ENCODE data around the gene DAB2IP. TPM values are rescaled to one million over a fixed set of nuclear protein-coding genes. Genes with fewer than 3 reads are reported as not detected.

The DAB2IP gene
- total and polyA plus RNA-seq, 2 of the 4 experiments (the other 2 are of a cell fraction) = 5.6 to 17.2 TPM

GRCh38 chr9:121672213-121672612, 20.8 kb downstream of the DAB2IP start:
- H3K9ac ChIP-seq (ENCODE audit: low read depth, low read length) = no peak overlapping the region
- POLR2A ChIA-PET (ENCODE audit: unreplicated experiment) = no interaction called here
- H2BK20ac ChIP-seq (ENCODE audit: low read depth, low read length) = no peak overlapping the region
- no peaks in the 10 kb centered on the region for H3K36me3 ChIP-seq (ENCODE audit: control insufficient read depth, insufficient read depth, low read length)
- no peak overlapping the region for H3K4me3 ChIP-seq (ENCODE audit: insufficient read depth, low read depth, low read length)
- no peak overlapping the region for H2BK120ac ChIP-seq (ENCODE audit: low read depth, low read length)
- ATAC-seq (ENCODE audit: low read depth) (no peak), DNase-seq (peak; percentile 40)
- H4K8ac ChIP-seq (ENCODE audit: low read depth in 2 of 2, low read length in 2 of 2) = no peak overlapping the region
- H3K27ac ChIP-seq (ENCODE audit: insufficient read depth, low read length) = no peak overlapping the region
- intact Hi-C loops (cut with micrococcal nuclease) (no loop called here), in situ Hi-C loops (cut with MboI; ENCODE audit: low sequenced_read_pairs) (no loop called here), dilution Hi-C loops (cut with HindIII; ENCODE audit: low sequenced_read_pairs, unreplicated experiment) (no loop called here)
- no peak overlapping the region for H4K91ac ChIP-seq (ENCODE audit: insufficient read depth, low read depth, low read length)
- peaks cover 0 to 10% of the 10 kb centered on the region in 2 experiments; a peak in 1 of 4 replicates for H3K79me1 ChIP-seq (ENCODE audit: low read depth in 1 of 2, low read length in 2 of 2)
- H3K23ac ChIP-seq (ENCODE audit: low read depth, low read length) = no peak overlapping the region
- peaks cover 12% of the 10 kb centered on the region for H3K4me1 ChIP-seq (ENCODE audit: control insufficient read depth, insufficient read depth, low read length)
- H3K4me2 ChIP-seq (ENCODE audit: low read depth, low read length) = no peak overlapping the region
- no TSS peak for BruUV-seq (replicated peaks)
- H3K18ac ChIP-seq (ENCODE audit: low read depth, low read length) = no peak overlapping the region
- no peak for TF ChIP-seq ELK1 (IDR thresholded peaks at IDR 0.05; ENCODE audit: borderline replicate concordance, low read depth, low read length)
- no peak for TF ChIP-seq USF2 (IDR thresholded peaks at IDR 0.05; ENCODE audit: low read depth, low read length)
- TF ChIP-seq SMC3 (IDR thresholded peaks at IDR 0.05; ENCODE audit: low read depth, low read length) = no peak
- no peak for TF ChIP-seq FOS (IDR thresholded peaks at IDR 0.05; ENCODE audit: low read depth, low read length)
- TF ChIP-seq RAD21 (IDR thresholded peaks at IDR 0.05; ENCODE audit: low read length) = no peak
- no peak for TF ChIP-seq MAZ (IDR thresholded peaks at IDR 0.05; ENCODE audit: borderline replicate concordance, low read depth, low read length)
- no peak for TF ChIP-seq NFE2L2 (IDR thresholded peaks at IDR 0.05; ENCODE audit: low read depth, low read length)
- TF ChIP-seq CEBPB (IDR thresholded peaks at IDR 0.05; ENCODE audit: low read depth, low read length) = no peak
- TF ChIP-seq CTCF (conservative IDR thresholded peaks at IDR 0.05; ENCODE audit: low read depth, low read length) = no peak
- TF ChIP-seq CHD1 (IDR thresholded peaks at IDR 0.05; ENCODE audit: low read depth, low read length) = no peak
- TF ChIP-seq POLR2A (IDR thresholded peaks at IDR 0.05; ENCODE audit: low read depth, low read length) = no peak
- no peak for TF ChIP-seq MAFK (IDR thresholded peaks at IDR 0.05; ENCODE audit: low read depth, low read length)
- no peak overlapping the region for H3K56ac ChIP-seq (ENCODE audit: extremely low read depth, insufficient read depth, low read length)
- H4K5ac ChIP-seq (ENCODE audit: low read depth, low read length) = no peak overlapping the region
- no peak overlapping the region for H2AK5ac ChIP-seq (ENCODE audit: low read depth, low read length)
- H3K4ac ChIP-seq (ENCODE audit: low read depth, low read length) = no peak overlapping the region
- peaks cover 22% of the 10 kb centered on the region for H3K9me1 ChIP-seq (ENCODE audit: insufficient read depth, low read length)
- no peaks in the 10 kb centered on the region for H3K27me3 ChIP-seq (ENCODE audit: control insufficient read depth, insufficient read depth, low read length)
- H2BK15ac ChIP-seq (ENCODE audit: low read depth, low read length) = no peak overlapping the region
- H2BK5ac ChIP-seq (ENCODE audit: low read depth, low read length, poor library complexity, severe bottlenecking) = no peak overlapping the region
- H4K20me1 ChIP-seq (ENCODE audit: insufficient read depth, low read length) = peaks cover 12% of the 10 kb centered on the region
- H3K14ac ChIP-seq (replicated peaks; ENCODE audit: low read depth, low read length) = no peak overlapping the region
- no CpG with 5 or more reads among the region's 7 CpGs for WGBS, 2 experiments (ENCODE audit: extremely low coverage in 2 of 2, insufficient read length in 1 of 2)
- CTCF ChIA-PET = no interaction called here
- no peak overlapping the region for H2AFZ ChIP-seq (replicated peaks; ENCODE audit: low read length, poor library complexity)
- H2AK9ac ChIP-seq (replicated peaks; ENCODE audit: low read depth, low read length, poor library complexity) = no peak overlapping the region
- H3K9me3 ChIP-seq (ENCODE audit: control insufficient read depth, insufficient read depth, low read length) = peaks cover 2% of the 10 kb centered on the region
